ENCODE results near the gene CEP128. TPM values are rescaled to one million over a fixed set of nuclear protein-coding genes. Genes with fewer than 3 reads are reported as not detected.

CEP128 gene
- total RNA-seq, 1 experiment from 2014 or later: 28.3 TPM

DNA sequence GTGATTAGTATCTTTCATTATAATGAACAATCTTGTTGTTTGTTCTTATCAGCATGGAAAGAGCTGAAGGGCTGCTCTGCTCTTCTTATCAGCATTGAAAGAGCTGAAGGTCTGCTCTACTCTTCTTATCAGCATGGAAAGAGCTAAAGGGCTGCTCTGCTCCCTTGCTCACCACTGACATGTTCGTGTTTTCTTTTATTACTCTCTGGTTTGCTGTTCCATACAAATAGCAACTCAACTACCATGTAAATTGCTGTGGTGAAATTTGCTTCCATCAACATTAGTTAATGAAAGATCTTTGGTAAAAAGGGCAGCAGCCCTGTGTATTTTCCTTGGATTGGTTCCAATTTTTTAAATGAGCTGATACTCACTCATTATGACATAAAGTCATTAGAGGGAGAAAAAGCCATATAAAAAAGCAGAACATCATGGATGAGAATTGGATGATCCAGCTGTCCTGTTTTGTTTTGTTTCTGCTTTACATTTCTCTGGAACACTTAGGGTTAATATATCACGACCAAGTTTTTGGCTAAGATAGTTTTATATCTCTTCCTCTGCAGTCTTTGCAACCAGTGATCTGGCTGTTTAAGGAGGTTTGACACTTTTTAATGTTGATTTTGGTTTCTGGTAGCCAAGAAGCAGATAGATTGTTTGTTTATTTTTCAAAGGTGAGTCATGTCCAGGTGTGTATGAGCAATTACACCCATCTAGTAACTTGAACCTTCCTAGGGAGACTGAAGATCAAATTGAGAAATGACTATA lies 356.6 kb downstream of the CEP128 start:
- no peak for DNase-seq
- H3K79me2 ChIP-seq (ENCODE audit: low read length): no peaks in the 10 kb centered on the region
- H3K9ac ChIP-seq (ENCODE audit: low read length): no peak overlapping the region
- H2AFZ ChIP-seq (ENCODE audit: low read length): no peak overlapping the region
- no peak overlapping the region for H3K4me2 ChIP-seq (ENCODE audit: low read depth, low read length, poor library complexity, severe bottlenecking)
- no peaks in the 10 kb centered on the region for H3K36me3 ChIP-seq (ENCODE audit: insufficient read depth, low read length)
- no peak overlapping the region for H3K4me3 ChIP-seq (ENCODE audit: low read length)
- H3K9me3 ChIP-seq (ENCODE audit: low read length): no peaks in the 10 kb centered on the region
- H3K27me3 ChIP-seq (ENCODE audit: low read length): no peaks in the 10 kb centered on the region
- no peaks in the 10 kb centered on the region for H3K4me1 ChIP-seq (ENCODE audit: low read length)
- no peaks in the 10 kb centered on the region for H4K20me1 ChIP-seq (ENCODE audit: insufficient read depth, low read depth, low read length)
- H3K27ac ChIP-seq (ENCODE audit: low read length): no peak overlapping the region
- H3K9me2 ChIP-seq (replicated peaks; ENCODE audit: insufficient read depth, low read length): no peaks in the 10 kb centered on the region; the same call in 1 of the 2 replicates

DNA sequence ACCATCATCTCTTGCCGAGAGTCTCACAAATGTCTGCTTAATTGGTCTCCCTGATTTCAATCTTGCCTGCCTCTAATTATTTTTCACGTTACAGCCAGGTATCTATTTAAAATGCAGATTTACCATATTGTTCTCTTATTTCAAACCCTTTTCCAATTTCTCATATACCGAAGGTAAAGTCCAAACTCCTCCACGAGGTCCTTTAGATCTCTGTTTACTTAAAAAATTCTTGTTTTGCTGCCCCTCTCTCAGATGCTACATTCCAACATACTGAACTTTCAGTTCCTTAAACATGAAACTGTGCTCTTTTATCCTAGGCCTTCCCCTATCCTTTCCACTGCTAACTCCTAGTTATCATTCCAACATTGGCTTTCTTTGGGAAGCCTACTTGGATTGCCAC lies 363.9 kb downstream of the CEP128 start:
- Histone ChIP-seq H3K4me2 (ENCODE audit: low read depth, low read length, poor library complexity, severe bottlenecking) (no peak overlapping the region), H3K9me2 (replicated peaks; ENCODE audit: insufficient read depth, low read length) (no peaks in the 10 kb centered on the region; the same call in 1 of the 2 replicates)

DNA sequence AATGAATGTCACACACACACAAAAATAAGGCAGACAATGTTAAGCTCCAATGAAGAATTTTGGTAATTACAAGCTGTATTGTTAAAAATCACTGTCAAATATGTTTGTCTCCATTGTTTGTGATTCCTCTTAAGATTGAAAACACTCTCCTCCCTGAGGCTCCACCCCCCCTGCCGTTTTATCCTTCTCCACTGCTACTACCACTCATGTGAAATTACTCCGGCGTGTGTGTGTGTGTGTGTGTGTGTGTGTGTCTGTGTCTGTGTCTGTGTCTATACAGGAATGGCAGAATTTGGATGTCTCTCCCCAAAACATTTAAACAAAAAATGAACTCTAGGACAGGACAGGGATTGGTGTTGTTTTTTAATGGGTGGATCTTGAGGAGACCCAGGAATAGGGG lies 365.1 kb downstream of the CEP128 start:
- H3K4me2 ChIP-seq (ENCODE audit: low read depth, low read length, poor library complexity, severe bottlenecking): no peak overlapping the region
- no peaks in the 10 kb centered on the region for H3K9me3 ChIP-seq (ENCODE audit: low read length)
- H3K9ac ChIP-seq (ENCODE audit: low read length): no peak overlapping the region
- no peak overlapping the region for H2AFZ ChIP-seq (ENCODE audit: low read length)
- H3K4me1 ChIP-seq (ENCODE audit: low read length): no peaks in the 10 kb centered on the region
- no peak for DNase-seq
- no peaks in the 10 kb centered on the region for H3K9me2 ChIP-seq (replicated peaks; ENCODE audit: insufficient read depth, low read length)
- no peak overlapping the region for H3K27ac ChIP-seq (ENCODE audit: low read length)
- no peaks in the 10 kb centered on the region for H4K20me1 ChIP-seq (ENCODE audit: insufficient read depth, low read depth, low read length)
- no peaks in the 10 kb centered on the region for H3K27me3 ChIP-seq (ENCODE audit: low read length)
- H3K4me3 ChIP-seq (ENCODE audit: low read length): no peak overlapping the region
- H3K79me2 ChIP-seq (ENCODE audit: low read length): no peaks in the 10 kb centered on the region
- no peaks in the 10 kb centered on the region for H3K36me3 ChIP-seq (ENCODE audit: insufficient read depth, low read length)

More for the DNA sequence above, 363.9 kb downstream of the CEP128 start:
- no peak overlapping the region for H3K9ac ChIP-seq (ENCODE audit: low read length)
- no peak overlapping the region for H3K27ac ChIP-seq (ENCODE audit: low read length)
- no peaks in the 10 kb centered on the region for H3K4me1 ChIP-seq (ENCODE audit: low read length)
- H3K4me3 ChIP-seq (ENCODE audit: low read length): no peak overlapping the region
- no peaks in the 10 kb centered on the region for H3K79me2 ChIP-seq (ENCODE audit: low read length)
- H4K20me1 ChIP-seq (ENCODE audit: insufficient read depth, low read depth, low read length): no peaks in the 10 kb centered on the region
- no peak for DNase-seq
- no peaks in the 10 kb centered on the region for H3K36me3 ChIP-seq (ENCODE audit: insufficient read depth, low read length)
- no peak overlapping the region for H2AFZ ChIP-seq (ENCODE audit: low read length)
- H3K27me3 ChIP-seq (ENCODE audit: low read length): no peaks in the 10 kb centered on the region
- no peaks in the 10 kb centered on the region for H3K9me3 ChIP-seq (ENCODE audit: low read length)

DNA sequence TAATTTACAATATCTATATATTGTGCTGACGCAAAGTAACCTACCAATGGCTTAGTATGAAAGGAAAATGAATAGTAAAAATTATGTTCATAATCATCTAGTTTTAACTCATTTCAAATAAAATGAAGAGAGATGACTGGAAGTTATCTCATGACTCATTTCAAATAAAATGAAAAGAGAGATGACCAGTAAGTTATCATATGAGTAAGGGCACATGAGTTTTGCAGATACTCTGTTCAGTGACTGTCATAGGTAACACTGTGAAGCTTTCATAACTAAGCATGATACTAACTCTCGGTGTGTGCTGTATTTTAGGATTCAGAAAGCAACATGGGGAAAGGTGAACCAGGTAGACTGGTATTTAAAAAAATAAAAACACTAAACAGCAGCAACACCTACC lies 365.8 kb downstream of the CEP128 start:
- H3K9ac ChIP-seq (ENCODE audit: low read length): no peak overlapping the region
- H3K79me2 ChIP-seq (ENCODE audit: low read length): no peaks in the 10 kb centered on the region
- no peaks in the 10 kb centered on the region for H3K27me3 ChIP-seq (ENCODE audit: low read length)
- no peak for DNase-seq
- H3K9me3 ChIP-seq (ENCODE audit: low read length): no peaks in the 10 kb centered on the region
- H3K4me2 ChIP-seq (ENCODE audit: low read depth, low read length, poor library complexity, severe bottlenecking): no peak overlapping the region
- H3K27ac ChIP-seq (ENCODE audit: low read length): no peak overlapping the region
- H2AFZ ChIP-seq (ENCODE audit: low read length): no peak overlapping the region
- no peaks in the 10 kb centered on the region for H4K20me1 ChIP-seq (ENCODE audit: insufficient read depth, low read depth, low read length)
- H3K36me3 ChIP-seq (ENCODE audit: insufficient read depth, low read length): no peaks in the 10 kb centered on the region
- no peak overlapping the region for H3K4me3 ChIP-seq (ENCODE audit: low read length)
- H3K4me1 ChIP-seq (ENCODE audit: low read length): no peaks in the 10 kb centered on the region
- no peaks in the 10 kb centered on the region for H3K9me2 ChIP-seq (replicated peaks; ENCODE audit: insufficient read depth, low read length)

DNA sequence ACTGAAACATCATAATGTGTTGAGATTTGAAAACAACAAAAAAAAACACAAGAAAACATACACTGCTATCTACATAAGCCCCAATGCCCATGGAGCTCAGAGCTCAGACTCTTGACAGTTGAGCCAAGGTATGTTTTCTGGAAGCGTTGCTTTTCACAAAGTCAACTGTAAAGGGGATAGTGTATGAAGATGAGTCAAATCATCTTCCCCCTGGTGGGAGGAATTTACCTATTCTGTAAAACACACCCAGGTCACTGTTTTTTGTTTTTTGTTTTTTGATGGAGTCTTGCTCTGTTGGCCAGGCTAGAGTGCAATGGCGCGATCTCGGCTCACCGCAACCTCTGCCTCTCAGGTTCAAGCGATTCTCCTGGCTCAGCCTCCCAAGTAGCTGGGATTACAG lies 368.9 kb downstream of the CEP128 start:
- Histone ChIP-seq H2AFZ (ENCODE audit: low read length) (no peak overlapping the region), H3K4me1 (ENCODE audit: low read length) (no peaks in the 10 kb centered on the region), H3K9ac (ENCODE audit: low read length) (no peak overlapping the region), H3K9me2 (replicated peaks; ENCODE audit: insufficient read depth, low read length) (no peaks in the 10 kb centered on the region), H3K79me2 (ENCODE audit: low read length) (no peaks in the 10 kb centered on the region), H3K4me2 (ENCODE audit: low read depth, low read length, poor library complexity, severe bottlenecking) (no peak overlapping the region), H3K27ac (ENCODE audit: low read length) (no peak overlapping the region), H3K4me3 (ENCODE audit: low read length) (no peak overlapping the region), H4K20me1 (ENCODE audit: insufficient read depth, low read depth, low read length) (no peaks in the 10 kb centered on the region), H3K36me3 (ENCODE audit: insufficient read depth, low read length) (no peaks in the 10 kb centered on the region), H3K9me3 (ENCODE audit: low read length) (no peaks in the 10 kb centered on the region), H3K27me3 (ENCODE audit: low read length) (no peaks in the 10 kb centered on the region)
- DNase-seq: no peak

DNA sequence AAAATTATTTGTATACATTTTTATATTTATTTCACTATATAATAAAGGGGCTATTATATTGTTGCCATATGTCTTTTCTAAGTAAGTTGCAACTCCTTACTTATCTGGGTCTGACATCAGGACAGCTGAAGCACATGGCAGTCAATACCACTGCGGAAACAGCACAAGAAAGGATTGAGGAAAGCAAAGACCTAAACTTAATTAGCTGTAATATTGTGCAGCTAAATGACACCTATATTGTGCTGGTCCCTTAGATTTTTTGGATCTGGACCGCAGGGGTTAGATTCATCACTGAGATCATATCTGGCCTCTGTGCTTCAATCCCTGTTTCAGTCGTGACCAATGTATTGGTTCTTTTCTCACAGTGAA lies 370.6 kb downstream of the CEP128 start:
- no peaks in the 10 kb centered on the region for H3K4me1 ChIP-seq (ENCODE audit: low read length)
- no peaks in the 10 kb centered on the region for H3K79me2 ChIP-seq (ENCODE audit: low read length)
- H3K27me3 ChIP-seq (ENCODE audit: low read length): no peaks in the 10 kb centered on the region
- H3K9ac ChIP-seq (ENCODE audit: low read length): no peak overlapping the region
- H2AFZ ChIP-seq (ENCODE audit: low read length): no peak overlapping the region
- no peaks in the 10 kb centered on the region for H4K20me1 ChIP-seq (ENCODE audit: insufficient read depth, low read depth, low read length)
- no peak overlapping the region for H3K4me3 ChIP-seq (ENCODE audit: low read length)
- H3K27ac ChIP-seq (ENCODE audit: low read length): no peak overlapping the region
- no peak for DNase-seq
- no peaks in the 10 kb centered on the region for H3K36me3 ChIP-seq (ENCODE audit: insufficient read depth, low read length)
- H3K4me2 ChIP-seq (ENCODE audit: low read depth, low read length, poor library complexity, severe bottlenecking): no peak overlapping the region
- no peaks in the 10 kb centered on the region for H3K9me2 ChIP-seq (replicated peaks; ENCODE audit: insufficient read depth, low read length)
- no peaks in the 10 kb centered on the region for H3K9me3 ChIP-seq (ENCODE audit: low read length)

DNA sequence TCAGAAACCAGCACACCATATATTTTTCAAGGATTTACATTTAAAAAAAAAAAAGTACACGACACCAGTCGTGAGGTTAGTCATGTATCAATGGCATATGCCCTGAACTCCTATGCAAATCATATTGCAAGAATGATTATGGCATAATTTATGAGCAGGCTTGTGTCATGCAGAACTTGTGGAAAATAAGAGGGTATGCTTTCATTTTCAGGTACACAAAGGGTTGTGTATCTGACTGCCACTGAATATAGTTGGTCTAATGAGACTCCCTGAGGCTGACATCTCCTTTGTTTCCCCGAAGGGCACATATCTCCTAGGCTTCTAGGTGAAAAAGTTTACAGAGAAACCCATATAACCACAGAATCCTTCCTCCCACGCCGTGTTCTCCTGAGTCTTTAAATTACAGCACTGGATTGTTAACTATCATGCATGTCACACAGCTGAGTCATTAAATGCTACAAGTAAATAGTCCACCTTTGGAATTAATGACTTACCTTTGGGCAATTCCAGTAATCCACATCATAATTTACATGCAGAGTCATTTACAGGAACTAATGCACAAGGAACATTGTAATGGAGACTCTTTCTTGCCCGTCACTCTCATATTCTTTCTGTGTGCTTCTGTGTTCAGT lies 373.5 kb downstream of the CEP128 start:
- no peaks in the 10 kb centered on the region for H3K9me3 ChIP-seq (ENCODE audit: low read length)

DNA sequence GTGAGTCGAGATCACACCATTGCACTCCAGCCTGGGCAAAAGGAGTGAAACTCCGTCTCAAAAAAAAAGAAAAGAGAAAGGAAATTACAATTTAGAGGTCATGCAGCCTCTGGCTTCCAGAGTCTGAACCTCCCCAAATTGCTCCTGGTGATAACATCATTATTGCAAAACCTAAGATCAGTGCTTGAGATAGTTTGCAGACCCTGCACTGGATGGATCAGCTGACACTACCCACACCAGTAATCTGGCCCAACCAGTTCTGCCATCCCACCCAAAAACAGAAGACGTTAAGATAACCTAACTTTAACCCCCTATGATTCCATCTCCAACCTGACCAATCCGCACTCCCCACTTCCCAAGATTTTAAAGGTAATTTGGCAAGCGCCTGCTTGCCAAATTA lies 376.5 kb downstream of the CEP128 start:
- Histone ChIP-seq H3K36me3 (ENCODE audit: insufficient read depth, low read length) (no peaks in the 10 kb centered on the region), H3K27me3 (ENCODE audit: low read length) (no peaks in the 10 kb centered on the region), H4K20me1 (ENCODE audit: insufficient read depth, low read depth, low read length) (no peaks in the 10 kb centered on the region), H3K4me1 (ENCODE audit: low read length) (no peaks in the 10 kb centered on the region), H3K9me2 (replicated peaks; ENCODE audit: insufficient read depth, low read length) (no peaks in the 10 kb centered on the region), H3K9ac (ENCODE audit: low read length) (no peak overlapping the region), H3K4me2 (ENCODE audit: low read depth, low read length, poor library complexity, severe bottlenecking) (no peak overlapping the region), H3K4me3 (ENCODE audit: low read length) (no peak overlapping the region), H2AFZ (ENCODE audit: low read length) (no peak overlapping the region), H3K79me2 (ENCODE audit: low read length) (no peaks in the 10 kb centered on the region), H3K9me3 (ENCODE audit: low read length) (no peaks in the 10 kb centered on the region), H3K27ac (ENCODE audit: low read length) (no peak overlapping the region)
- DNase-seq: no peak

More for the DNA sequence above, 373.5 kb downstream of the CEP128 start:
- H3K27ac ChIP-seq (ENCODE audit: low read length): no peak overlapping the region
- H3K27me3 ChIP-seq (ENCODE audit: low read length): no peaks in the 10 kb centered on the region
- no peaks in the 10 kb centered on the region for H3K4me1 ChIP-seq (ENCODE audit: low read length)
- H3K9me2 ChIP-seq (replicated peaks; ENCODE audit: insufficient read depth, low read length): no peaks in the 10 kb centered on the region
- H3K79me2 ChIP-seq (ENCODE audit: low read length): no peaks in the 10 kb centered on the region
- no peaks in the 10 kb centered on the region for H4K20me1 ChIP-seq (ENCODE audit: insufficient read depth, low read depth, low read length)
- H3K4me2 ChIP-seq (ENCODE audit: low read depth, low read length, poor library complexity, severe bottlenecking): no peak overlapping the region
- H2AFZ ChIP-seq (ENCODE audit: low read length): no peak overlapping the region
- H3K4me3 ChIP-seq (ENCODE audit: low read length): no peak overlapping the region
- no peak overlapping the region for H3K9ac ChIP-seq (ENCODE audit: low read length)
- DNase-seq: no peak
- no peaks in the 10 kb centered on the region for H3K36me3 ChIP-seq (ENCODE audit: insufficient read depth, low read length)
